Natural killer cell treated with Interleukin-12 subunit alpha and Interleukin-12 subunit beta and Interleukin-15 and Interleukin-18, amount 100 ng/mL, for 72 hours (primary cell): Measurements from ENCODE around the gene UROC1. TPM values are rescaled to one million over a fixed set of nuclear protein-coding genes. Genes with fewer than 3 reads are reported as not detected.

Source experiments
- ATAC-seq, 2 donors: fragments of 150-1000 bp; cut with Tn5 transposase in 1 of 2; sonication (Bioruptor Pico), chemical (Tn5 transposase) in 1 of 2; 2 replicates each; pipeline ENCODE4 v1.10.0; 2021
- DNase-seq: peaks from one replicate; pipeline ENCODE4 v3.0.0; 2022; ENCODE audit warnings: low spot score
- H3K27ac Mint-ChIP-seq, 2 donors: 1 replicate in 1 of 2; 2 replicates in 1 of 2; pipeline ENCODE4 v1.8.0; 2022; ENCODE audit warnings: mixed read lengths in 2 of 2, mild to moderate bottlenecking in 1 of 2, moderate library complexity in 1 of 2
- H3K27me3 Mint-ChIP-seq, 2 donors: 1 replicate in 1 of 2; 2 replicates in 1 of 2; pipeline ENCODE4 v1.8.0; 2022; ENCODE audit warnings: mixed read lengths in 2 of 2
- H3K36me3 Mint-ChIP-seq: one replicate; pipeline ENCODE4 v1.8.0; 2022; ENCODE audit warnings: mixed read lengths
- H3K4me1 Mint-ChIP-seq, 2 donors: 1 replicate in 1 of 2; 2 replicates in 1 of 2; pipeline ENCODE4 v1.8.0; 2022; ENCODE audit warnings: low read depth in 2 of 2, mixed read lengths in 2 of 2, mild to moderate bottlenecking in 1 of 2
- H3K4me3 Mint-ChIP-seq: one replicate; pipeline ENCODE4 v1.8.0; 2022; ENCODE audit warnings: mixed read lengths
- H3K9me3 Mint-ChIP-seq: 2 replicates; pipeline ENCODE4 v1.8.0; 2022; ENCODE audit warnings: mixed read lengths
- total RNA-seq, 2 donors: library from RNA; stranded (reverse); gene quantifications; one replicate each; pipeline ENCODE4 v1.2.3, GENCODE V29; 2022

UROC1 gene
- total RNA-seq, 2 donors from 2014 or later, result not detected

GRCh38 chr3:126497956-126498355 is 19.6 kb downstream of the UROC1 start:
- Mint-ChIP-seq H3K4me1 (peaks cover 0 to 6% of the 10 kb centered on the region in 2 donors), H3K4me3 (no peak overlapping the region), H3K27ac (no peak overlapping the region), H3K36me3 (no peaks in the 10 kb centered on the region), H3K9me3 (no peaks in the 10 kb centered on the region), H3K27me3 (no peaks in the 10 kb centered on the region)
- no peak for DNase-seq
- no peak for ATAC-seq

DNA sequence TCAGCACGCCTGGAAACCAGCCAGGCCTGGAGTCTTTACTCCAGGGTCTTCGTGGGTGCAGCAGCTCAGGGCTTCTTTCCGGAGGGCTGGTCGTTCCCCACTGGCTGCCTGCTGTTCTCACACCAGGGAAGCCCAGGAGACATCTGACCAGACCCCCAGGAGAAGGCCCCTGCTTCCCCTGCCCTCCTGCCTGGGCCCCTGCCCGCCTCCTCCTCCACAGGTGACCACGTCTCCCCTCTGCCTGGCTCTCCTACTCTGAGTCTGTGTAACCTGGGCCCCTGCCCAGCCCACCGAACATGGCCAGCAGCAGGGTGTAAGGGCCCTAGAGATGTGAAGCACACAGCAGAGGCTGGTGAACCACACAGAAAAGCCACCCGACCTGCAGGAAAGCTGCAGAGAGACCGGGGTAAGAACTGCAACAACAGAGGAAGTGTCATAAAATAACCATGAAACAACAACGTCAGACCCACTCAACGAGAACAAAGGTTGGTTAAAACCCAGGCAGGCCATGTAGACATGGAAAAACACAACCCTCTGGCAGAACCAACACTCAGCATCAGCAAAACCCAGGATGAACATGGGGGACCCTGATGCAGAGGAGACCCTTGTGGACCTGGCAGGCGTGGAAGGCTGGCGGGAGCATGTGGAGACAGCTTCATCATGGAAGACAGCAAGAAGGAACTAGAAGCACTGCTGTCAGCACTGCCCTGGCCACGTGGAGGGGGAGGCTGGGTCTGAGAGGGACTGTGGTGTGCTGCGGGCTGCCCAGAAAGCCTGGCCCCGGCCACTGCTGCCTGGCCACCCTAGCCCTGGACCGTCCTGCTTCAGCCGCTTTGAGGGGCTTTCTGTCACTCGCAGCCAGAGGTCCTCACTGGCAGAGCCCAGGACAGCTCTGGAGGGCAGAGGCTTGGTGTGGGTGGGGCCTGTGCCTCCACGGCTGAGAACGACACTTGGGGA is 20.4 kb downstream of the UROC1 start:
- Mint-ChIP-seq H3K9me3 (no peaks in the 10 kb centered on the region), H3K36me3 (no peaks in the 10 kb centered on the region), H3K27ac (no peak overlapping the region), H3K4me1 (peaks cover 0 to 6% of the 10 kb centered on the region in 2 donors), H3K4me3 (no peak overlapping the region), H3K27me3 (no peaks in the 10 kb centered on the region)
- DNase-seq, result no peak
- no peak for ATAC-seq

DNA sequence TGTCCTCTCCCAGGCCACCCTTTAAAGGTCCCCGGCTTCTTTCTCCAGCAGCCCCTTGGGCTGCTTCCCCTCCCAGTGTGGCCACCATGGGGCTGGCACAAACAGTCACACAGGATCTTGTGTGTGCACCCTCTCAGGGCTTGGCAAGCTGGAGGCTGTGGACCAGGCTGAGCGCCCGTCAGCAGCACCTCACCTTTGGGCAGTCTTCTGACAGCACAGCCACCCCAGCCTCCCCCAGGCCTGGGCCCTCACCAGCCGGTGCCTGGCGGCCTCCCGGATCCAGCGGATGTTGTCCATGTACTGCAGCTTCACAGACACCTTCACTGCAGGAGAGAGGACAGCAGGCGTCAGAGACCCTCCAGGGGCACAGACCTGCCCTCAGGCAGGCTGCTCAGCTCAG is 21.8 kb downstream of the UROC1 start:
- DNase-seq (no peak), ATAC-seq (no peak)
- Mint-ChIP-seq H3K36me3 (no peaks in the 10 kb centered on the region), H3K4me1 (peaks cover 0 to 6% of the 10 kb centered on the region in 2 donors), H3K27ac (no peak overlapping the region), H3K9me3 (no peaks in the 10 kb centered on the region), H3K27me3 (no peaks in the 10 kb centered on the region), H3K4me3 (no peak overlapping the region)

GRCh38 chr3:126494970-126495230 is 22.7 kb downstream of the UROC1 start:
- DNase-seq (no peak), ATAC-seq (no peak)
- H3K4me3 Mint-ChIP-seq, result no peak overlapping the region
- H3K27ac Mint-ChIP-seq, result no peak overlapping the region
- no peaks in the 10 kb centered on the region for H3K9me3 Mint-ChIP-seq
- peaks cover 0 to 6% of the 10 kb centered on the region in 2 donors for H3K4me1 Mint-ChIP-seq
- H3K27me3 Mint-ChIP-seq, result no peaks in the 10 kb centered on the region
- no peaks in the 10 kb centered on the region for H3K36me3 Mint-ChIP-seq

DNA sequence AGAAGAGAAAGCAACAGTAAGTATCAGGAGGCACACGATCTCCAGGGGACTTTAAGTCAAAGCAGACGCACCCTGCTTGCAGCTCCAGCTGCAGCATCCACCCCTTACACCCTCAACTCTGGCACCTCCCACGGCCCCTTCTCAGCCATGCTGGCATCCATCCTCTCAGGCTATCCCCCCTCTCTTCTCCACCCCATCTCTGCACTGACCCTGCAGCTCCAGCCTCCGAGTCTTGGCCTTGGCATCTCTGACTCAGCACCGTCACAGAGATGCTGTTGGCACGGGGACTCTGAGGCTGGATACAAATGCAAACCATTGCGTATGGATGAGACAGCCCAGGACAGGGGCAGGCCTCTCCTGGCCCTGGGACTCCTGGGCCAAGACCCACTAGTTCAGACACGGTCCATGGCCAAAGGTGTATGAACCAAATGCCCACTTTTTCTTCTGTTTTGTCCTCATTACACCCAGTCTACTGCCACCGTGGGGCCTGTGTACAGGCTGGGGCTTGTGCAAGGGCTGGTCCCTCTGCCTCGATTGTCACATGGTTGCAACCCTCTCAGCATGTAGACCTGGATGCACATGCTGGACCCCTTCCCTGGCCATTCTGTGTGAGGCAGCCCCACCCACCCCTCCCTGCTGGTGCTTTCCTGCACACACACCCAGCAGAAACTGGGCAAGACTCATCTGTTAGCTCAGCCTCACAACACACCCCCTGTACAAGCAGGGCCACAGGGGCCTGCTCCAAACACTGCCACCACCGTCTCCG is 23.2 kb downstream of the UROC1 start:
- Mint-ChIP-seq H3K9me3 (no peaks in the 10 kb centered on the region), H3K4me1 (peaks cover 0 to 6% of the 10 kb centered on the region in 2 donors), H3K36me3 (no peaks in the 10 kb centered on the region), H3K4me3 (no peak overlapping the region), H3K27ac (no peak overlapping the region), H3K27me3 (no peaks in the 10 kb centered on the region)
- ATAC-seq (no peak), DNase-seq (no peak)

- Mint-ChIP-seq H3K36me3 (no peaks in the 10 kb centered on the region), H3K4me1 (peaks cover 0 to 6% of the 10 kb centered on the region in 2 donors), H3K27me3 (no peaks in the 10 kb centered on the region), H3K9me3 (no peaks in the 10 kb centered on the region), H3K4me3 (no peak overlapping the region), H3K27ac (no peak overlapping the region)
- DNase-seq (no peak), ATAC-seq (no peak)
Observed at GRCh38 chr3:126493739-126494138, 23.8 kb downstream of the UROC1 start.

DNA sequence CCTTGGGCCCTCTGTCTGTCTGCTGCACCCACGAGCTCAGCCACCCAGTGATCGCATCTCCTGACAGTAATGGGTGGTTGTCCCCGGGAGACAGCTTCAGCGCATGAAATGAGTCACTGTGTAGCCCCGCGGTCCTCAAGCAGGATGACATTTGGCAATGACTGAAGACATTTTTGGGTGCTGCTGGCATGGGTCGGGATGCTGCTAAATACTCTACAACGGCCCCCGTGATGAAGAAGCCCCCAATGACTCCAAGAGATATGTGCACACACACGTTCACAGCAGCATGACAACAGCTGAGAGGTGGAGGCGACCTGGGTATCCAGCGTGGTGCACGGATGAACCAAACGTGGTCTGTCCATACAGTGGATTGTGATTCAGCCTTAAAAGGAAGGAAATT is 24.5 kb downstream of the UROC1 start:
- H3K36me3 Mint-ChIP-seq, result no peaks in the 10 kb centered on the region
- no peak overlapping the region for H3K27ac Mint-ChIP-seq
- H3K9me3 Mint-ChIP-seq, result no peaks in the 10 kb centered on the region
- ATAC-seq (no peak), DNase-seq (no peak)
- peaks cover 0 to 6% of the 10 kb centered on the region in 2 donors for H3K4me1 Mint-ChIP-seq
- H3K27me3 Mint-ChIP-seq, result no peaks in the 10 kb centered on the region
- H3K4me3 Mint-ChIP-seq, result no peak overlapping the region

DNA sequence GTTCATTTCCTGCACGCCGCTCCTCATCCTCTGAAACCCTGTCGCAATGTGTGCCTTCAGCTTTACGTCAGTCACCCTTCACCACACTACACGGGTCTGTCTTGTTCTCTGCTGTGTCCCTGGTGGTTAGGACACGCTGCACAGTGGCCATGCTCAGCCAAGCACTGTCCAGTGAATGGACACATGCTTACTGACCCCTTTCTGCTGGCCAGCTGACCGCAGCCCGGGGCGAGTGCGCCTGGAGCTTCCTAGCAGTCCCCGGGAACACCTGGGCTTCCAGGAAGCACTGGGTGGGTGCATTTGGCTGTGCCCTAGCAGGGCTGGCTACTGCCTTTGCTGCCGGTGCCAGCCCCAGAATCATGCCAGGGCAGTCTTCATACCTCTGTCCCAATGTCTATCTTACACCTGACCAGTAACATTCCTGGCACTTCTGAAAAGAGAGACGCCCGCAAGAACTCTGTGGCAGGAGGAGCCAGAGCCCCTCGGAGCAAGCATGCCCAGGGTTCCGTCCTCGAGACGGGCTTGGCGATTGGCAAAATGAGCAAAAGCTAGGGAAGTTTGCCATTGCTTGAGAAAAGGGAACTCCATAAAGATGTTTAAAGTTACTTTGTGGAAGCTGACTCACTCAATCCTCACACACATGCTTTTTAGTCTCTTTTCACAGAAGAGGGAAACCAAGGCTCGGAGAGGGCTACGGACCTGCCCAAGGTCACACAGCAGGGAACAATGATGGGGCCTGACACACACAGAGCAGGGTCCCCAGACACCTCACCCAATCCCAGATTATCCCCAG is 26.2 kb downstream of the UROC1 start:
- Mint-ChIP-seq H3K4me3 (no peak overlapping the region), H3K9me3 (no peaks in the 10 kb centered on the region), H3K27ac (no peak overlapping the region), H3K27me3 (no peaks in the 10 kb centered on the region), H3K4me1 (peaks cover 4 to 5% of the 10 kb centered on the region in 2 donors), H3K36me3 (no peaks in the 10 kb centered on the region)
- DNase-seq (no peak), ATAC-seq (no peak)

- ATAC-seq (no peak), DNase-seq (no peak)
- Mint-ChIP-seq H3K9me3 (no peaks in the 10 kb centered on the region), H3K4me3 (no peak overlapping the region), H3K27ac (no peak overlapping the region), H3K4me1 (peaks cover 7% of the 10 kb centered on the region in 2 donors), H3K27me3 (no peaks in the 10 kb centered on the region), H3K36me3 (no peaks in the 10 kb centered on the region)
Observed at GRCh38 chr3:126490619-126491018, 27.0 kb downstream of the UROC1 start.

- Mint-ChIP-seq H3K4me3 (no peak overlapping the region), H3K36me3 (no peaks in the 10 kb centered on the region), H3K4me1 (peaks cover 7% of the 10 kb centered on the region in 2 donors), H3K9me3 (no peaks in the 10 kb centered on the region), H3K27ac (no peak overlapping the region), H3K27me3 (no peaks in the 10 kb centered on the region)
- ATAC-seq (no peak), DNase-seq (no peak)
Observed at GRCh38 chr3:126488886-126489569, 28.5 kb downstream of the UROC1 start.

DNA sequence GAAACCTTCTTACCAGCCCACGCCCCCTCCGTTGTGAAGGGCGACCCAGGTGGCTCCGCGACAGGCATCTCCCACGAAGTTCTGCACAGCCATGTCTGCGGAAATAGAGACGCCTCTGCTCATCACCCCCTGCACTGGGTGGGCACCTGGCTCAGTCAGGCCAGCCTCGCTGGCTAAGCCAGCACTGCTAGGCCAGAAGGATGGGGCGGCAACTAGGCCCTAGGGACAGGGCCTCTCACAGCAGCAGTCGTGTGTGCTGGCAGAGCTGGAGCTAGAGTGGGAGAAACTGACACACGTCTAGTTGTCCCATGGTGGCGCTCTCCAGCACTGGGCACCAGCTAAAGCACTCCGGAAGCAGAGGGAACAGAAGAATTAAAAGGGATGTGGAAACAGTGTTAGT is 29.4 kb downstream of the UROC1 start:
- Mint-ChIP-seq H3K4me1 (peaks cover 7% of the 10 kb centered on the region in 2 donors), H3K36me3 (no peaks in the 10 kb centered on the region), H3K27ac (no peak overlapping the region), H3K27me3 (no peaks in the 10 kb centered on the region), H3K9me3 (no peaks in the 10 kb centered on the region), H3K4me3 (no peak overlapping the region)
- ATAC-seq (no peak), DNase-seq (no peak)

GRCh38 chr3:126487151-126487771 is 30.3 kb downstream of the UROC1 start:
- ATAC-seq (peak; percentile 48 to 58), DNase-seq (no peak)
- peaks cover 7% of the 10 kb centered on the region in 2 donors for H3K4me1 Mint-ChIP-seq
- H3K27me3 Mint-ChIP-seq, result no peaks in the 10 kb centered on the region
- no peaks in the 10 kb centered on the region for H3K9me3 Mint-ChIP-seq
- peak overlapping the region in 1 of 2 donors; percentile 70 for H3K27ac Mint-ChIP-seq
- no peak overlapping the region for H3K4me3 Mint-ChIP-seq
- no peaks in the 10 kb centered on the region for H3K36me3 Mint-ChIP-seq

GRCh38 chr3:126486360-126486847 is 31.2 kb downstream of the UROC1 start:
- ATAC-seq (no peak), DNase-seq (no peak)
- Mint-ChIP-seq H3K27ac (no peak overlapping the region), H3K4me3 (no peak overlapping the region), H3K9me3 (no peaks in the 10 kb centered on the region), H3K36me3 (no peaks in the 10 kb centered on the region), H3K27me3 (no peaks in the 10 kb centered on the region), H3K4me1 (peaks cover 7% of the 10 kb centered on the region in 2 donors)
